ENCODE results near the gene CERS3. TPM values are rescaled to one million over a fixed set of nuclear protein-coding genes. Genes with fewer than 3 reads are reported as not detected.

Gene CERS3
- total and polyA plus RNA-seq, 9 donors, result 0.02 to 0.48 (median 0.15) TPM; not detected in 4

DNA sequence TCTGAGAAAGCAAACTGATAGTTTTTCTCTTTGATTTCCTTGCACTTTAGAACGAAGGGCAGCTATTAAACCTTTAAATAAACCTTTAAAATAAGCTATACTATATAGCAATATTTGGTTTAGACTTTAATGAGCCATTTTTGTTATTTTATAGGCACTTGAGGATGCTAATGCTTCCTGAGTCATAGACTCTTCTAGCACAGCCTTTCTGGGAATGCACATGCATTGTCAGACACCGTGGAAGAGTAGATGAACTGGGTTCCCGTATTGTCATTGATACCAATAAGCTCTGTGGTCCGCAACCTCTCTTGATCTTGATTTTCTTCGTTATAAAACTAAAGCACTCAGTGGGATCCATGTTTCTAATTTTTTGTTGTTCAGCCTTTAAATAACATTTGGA lies 27.6 kb downstream of the CERS3 start:
- Histone ChIP-seq H3K36me3 (no peaks in the 10 kb centered on the region), H3K27ac (no peak overlapping the region), H3K4me1 (ENCODE audit: insufficient read depth) (no peaks in the 10 kb centered on the region), H3K4me3 (no peak overlapping the region), H3K27me3 (no peaks in the 10 kb centered on the region), H3K9me3 (no peaks in the 10 kb centered on the region)
- intact Hi-C loops (cut with DNase I), result no loop called here
- no peak for DNase-seq
- TF ChIP-seq EP300 (IDR thresholded peaks at IDR 0.05) (no peak), POLR2A (IDR thresholded peaks at IDR 0.05) (no peak)
- TF ChIP-seq, protein P1, sequence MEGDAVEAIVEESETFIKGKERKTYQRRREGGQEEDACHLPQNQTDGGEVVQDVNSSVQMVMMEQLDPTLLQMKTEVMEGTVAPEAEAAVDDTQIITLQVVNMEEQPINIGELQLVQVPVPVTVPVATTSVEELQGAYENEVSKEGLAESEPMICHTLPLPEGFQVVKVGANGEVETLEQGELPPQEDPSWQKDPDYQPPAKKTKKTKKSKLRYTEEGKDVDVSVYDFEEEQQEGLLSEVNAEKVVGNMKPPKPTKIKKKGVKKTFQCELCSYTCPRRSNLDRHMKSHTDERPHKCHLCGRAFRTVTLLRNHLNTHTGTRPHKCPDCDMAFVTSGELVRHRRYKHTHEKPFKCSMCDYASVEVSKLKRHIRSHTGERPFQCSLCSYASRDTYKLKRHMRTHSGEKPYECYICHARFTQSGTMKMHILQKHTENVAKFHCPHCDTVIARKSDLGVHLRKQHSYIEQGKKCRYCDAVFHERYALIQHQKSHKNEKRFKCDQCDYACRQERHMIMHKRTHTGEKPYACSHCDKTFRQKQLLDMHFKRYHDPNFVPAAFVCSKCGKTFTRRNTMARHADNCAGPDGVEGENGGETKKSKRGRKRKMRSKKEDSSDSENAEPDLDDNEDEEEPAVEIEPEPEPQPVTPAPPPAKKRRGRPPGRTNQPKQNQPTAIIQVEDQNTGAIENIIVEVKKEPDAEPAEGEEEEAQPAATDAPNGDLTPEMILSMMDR (IDR thresholded peaks at IDR 0.05), result no peak
- 80 to 85% (median 81%) methylated on average over 5 of the region's 5 CpGs for WGBS, 3 donors

DNA sequence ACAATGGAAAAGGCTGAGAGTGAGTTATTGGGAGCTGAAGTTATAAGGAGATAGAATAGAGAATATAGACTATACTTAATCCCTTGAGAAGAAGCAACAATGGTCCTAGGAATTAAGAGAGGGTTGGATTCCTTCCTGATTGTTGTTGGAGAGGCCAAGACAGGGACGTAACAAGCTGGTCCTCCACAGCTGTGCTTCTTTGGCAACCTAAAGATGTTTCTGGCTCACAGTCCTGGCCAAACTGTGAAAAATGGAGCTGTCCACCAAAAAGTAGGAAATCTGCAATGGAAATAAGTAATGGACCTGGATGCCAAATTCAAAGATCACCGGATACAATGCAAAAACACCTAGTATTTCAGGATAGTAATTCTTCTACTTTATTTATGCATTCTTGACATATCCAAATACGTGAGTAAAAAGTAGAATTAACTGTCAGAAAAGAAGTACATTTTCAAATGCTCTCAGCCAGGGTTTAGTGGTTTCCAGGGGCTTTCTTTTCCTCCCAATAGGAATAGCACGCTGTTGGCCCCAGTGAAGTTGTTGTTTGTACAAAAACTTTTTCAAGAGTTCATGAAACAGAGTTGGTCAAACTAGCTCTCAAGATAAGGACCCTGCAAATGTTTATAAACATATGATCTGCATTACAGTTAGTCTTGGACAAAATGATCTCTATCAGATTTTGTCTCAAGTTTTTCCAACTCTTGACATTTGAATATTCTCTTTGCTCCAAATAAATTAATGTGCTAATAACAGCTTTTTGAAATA lies 28.3 kb downstream of the CERS3 start:
- intact Hi-C loops (cut with DNase I), result no loop called here
- DNase-seq, result no peak
- Histone ChIP-seq H3K27ac (no peak overlapping the region), H3K9me3 (no peaks in the 10 kb centered on the region), H3K36me3 (no peaks in the 10 kb centered on the region), H3K27me3 (no peaks in the 10 kb centered on the region), H3K4me1 (ENCODE audit: insufficient read depth) (no peaks in the 10 kb centered on the region), H3K4me3 (no peak overlapping the region)
- WGBS, 3 donors, result 25 to 29% (median 25%) methylated on average over 4 of the region's 4 CpGs
- TF ChIP-seq POLR2A (IDR thresholded peaks at IDR 0.05), result no peak
- TF ChIP-seq, protein P1 (IDR thresholded peaks at IDR 0.05), result no peak
- TF ChIP-seq EP300 (IDR thresholded peaks at IDR 0.05), result no peak

DNA sequence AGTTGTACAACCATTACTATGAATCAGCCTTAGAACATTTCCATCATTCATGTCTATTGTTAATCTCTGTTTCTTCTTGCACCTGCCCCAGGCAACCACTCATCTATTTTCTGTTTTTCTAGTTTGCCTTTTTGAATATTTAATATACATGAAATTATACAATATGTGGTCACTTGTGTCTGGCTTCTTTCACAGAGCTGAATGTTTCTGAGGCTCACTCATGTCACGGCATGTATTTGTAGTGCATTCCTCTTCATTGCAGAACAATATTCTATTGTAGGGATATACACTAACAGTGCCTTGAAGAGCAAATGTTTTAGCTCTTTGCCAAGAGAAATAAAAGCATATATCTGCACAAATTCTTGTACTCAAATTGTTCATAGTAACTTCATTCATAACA lies 32.9 kb downstream of the CERS3 start:
- WGBS, 3 donors, result 82 to 93% (median 90%) methylated on average over 1 of the region's 1 CpG
- Histone ChIP-seq H3K27me3 (no peaks in the 10 kb centered on the region), H3K27ac (no peak overlapping the region), H3K4me1 (ENCODE audit: insufficient read depth) (no peaks in the 10 kb centered on the region), H3K36me3 (no peaks in the 10 kb centered on the region), H3K4me3 (no peak overlapping the region), H3K9me3 (no peaks in the 10 kb centered on the region)
- intact Hi-C loops (cut with DNase I), result no loop called here
- no peak for TF ChIP-seq EP300 (IDR thresholded peaks at IDR 0.05)
- TF ChIP-seq, protein P1 (IDR thresholded peaks at IDR 0.05), result no peak
- TF ChIP-seq POLR2A (IDR thresholded peaks at IDR 0.05), result no peak
- no peak for DNase-seq

DNA sequence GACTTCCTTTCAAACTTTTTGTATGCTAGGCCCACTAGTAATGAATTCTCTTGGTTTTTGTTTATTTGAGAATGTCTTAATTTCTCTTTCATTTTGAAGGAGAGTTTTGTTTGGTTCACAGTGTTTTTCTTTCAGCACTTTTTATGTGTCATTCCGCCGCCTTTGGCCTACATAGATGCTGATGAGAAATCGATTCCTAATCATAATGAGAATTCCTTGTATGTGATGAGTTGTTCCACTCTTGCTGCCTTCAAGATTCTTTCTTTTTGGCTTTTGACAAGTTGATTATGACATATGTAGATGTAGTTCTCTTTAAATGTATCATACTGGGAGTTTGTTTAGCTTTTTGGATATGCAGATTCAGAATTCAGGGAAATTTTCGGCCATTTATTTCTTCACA lies 35.5 kb downstream of the CERS3 start:
- TF ChIP-seq, protein P1 (IDR thresholded peaks at IDR 0.05), result no peak
- TF ChIP-seq POLR2A (IDR thresholded peaks at IDR 0.05) (no peak), EP300 (IDR thresholded peaks at IDR 0.05) (no peak)

More for the DNA sequence above, 35.5 kb downstream of the CERS3 start:
- no peak for DNase-seq
- no peaks in the 10 kb centered on the region for H3K36me3 ChIP-seq
- H3K27ac ChIP-seq, result no peak overlapping the region
- no peaks in the 10 kb centered on the region for H3K9me3 ChIP-seq
- H3K27me3 ChIP-seq, result no peaks in the 10 kb centered on the region
- intact Hi-C loops (cut with DNase I), result no loop called here
- H3K4me3 ChIP-seq, result no peak overlapping the region
- no peaks in the 10 kb centered on the region for H3K4me1 ChIP-seq (ENCODE audit: insufficient read depth)
- WGBS, 3 donors, result 93 to 97% (median 96%) methylated on average over 4 of the region's 4 CpGs
